ENCODE results near the gene FXN. TPM values are rescaled to one million over a fixed set of nuclear protein-coding genes. Genes with fewer than 3 reads are reported as not detected.

The FXN gene
- total RNA-seq, 1 experiment from 2014 or later = 24.1 TPM

DNA sequence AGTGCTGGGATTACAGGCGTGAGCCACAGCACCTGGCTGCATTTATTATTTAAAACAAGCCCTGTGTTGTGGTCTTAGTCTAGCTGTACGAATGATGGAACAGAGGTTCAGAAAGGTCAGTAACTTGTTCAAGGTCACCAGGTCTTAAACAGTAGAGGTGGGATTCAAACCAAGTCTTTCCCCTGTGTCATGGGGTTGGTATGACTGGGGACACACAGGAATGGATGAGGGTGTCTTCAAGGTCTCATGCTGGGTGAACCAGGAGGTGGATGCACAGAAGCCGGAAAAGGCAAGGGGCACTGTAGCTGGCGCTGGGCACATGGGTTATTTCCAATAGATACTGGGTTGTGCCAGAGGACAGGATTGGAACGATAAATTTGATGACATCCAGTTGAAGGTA lies 106.3 kb downstream of the FXN start (continued):
- TF ChIP-seq REST (IDR thresholded peaks at IDR 0.05; ENCODE audit: low read depth) (no peak), ATF3 (IDR thresholded peaks at IDR 0.05) (no peak), SIN3A (IDR thresholded peaks at IDR 0.05; ENCODE audit: low read depth) (no peak), POLR2A (IDR thresholded peaks at IDR 0.05; ENCODE audit: borderline replicate concordance, extremely low read depth, insufficient read depth, insufficient read length) (no peak), RAD21 (IDR thresholded peaks at IDR 0.05; ENCODE audit: low read depth) (no peak), SP1 (IDR thresholded peaks at IDR 0.05; ENCODE audit: low read depth) (no peak)
- TF ChIP-seq, protein P1, sequence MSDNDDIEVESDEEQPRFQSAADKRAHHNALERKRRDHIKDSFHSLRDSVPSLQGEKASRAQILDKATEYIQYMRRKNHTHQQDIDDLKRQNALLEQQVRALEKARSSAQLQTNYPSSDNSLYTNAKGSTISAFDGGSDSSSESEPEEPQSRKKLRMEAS (IDR thresholded peaks at IDR 0.05) = no peak

DNA sequence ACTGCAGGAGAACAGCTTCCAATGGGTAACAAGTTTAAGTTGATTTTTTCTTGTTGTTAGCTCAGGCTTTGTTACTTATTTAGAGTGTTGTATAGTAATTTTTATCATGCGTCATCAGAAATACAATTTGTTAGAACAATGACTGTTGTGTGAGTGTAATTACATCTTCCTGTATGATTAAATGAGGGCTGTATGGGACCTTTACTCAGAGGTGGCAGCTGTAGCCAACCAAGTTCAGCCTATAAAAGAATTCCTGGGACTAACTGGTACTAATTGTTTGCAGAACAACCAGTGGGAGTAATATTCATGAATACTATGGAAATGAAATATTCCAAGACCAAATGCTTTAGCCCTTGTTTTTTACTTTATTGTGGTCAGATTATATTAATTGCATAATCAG lies 107.7 kb downstream of the FXN start:
- Histone ChIP-seq H3K9me2 (ENCODE audit: insufficient read depth) (no peaks in the 10 kb centered on the region), H3K9me3 (ENCODE audit: control insufficient read depth in 1 of 2, insufficient read depth in 1 of 2, low read depth in 1 of 2, low read length in 2 of 2) (no peaks in the 10 kb centered on the region), H3K36me3 (ENCODE audit: control insufficient read depth in 1 of 2, insufficient read depth in 2 of 2, low read length in 2 of 2) (no peaks in the 10 kb centered on the region), H3K4me2 (ENCODE audit: low read length) (no peak overlapping the region), H3K27ac (ENCODE audit: low read depth, low read length) (no peak overlapping the region), H3K27me3 (ENCODE audit: insufficient read depth, low read length) (no peaks in the 10 kb centered on the region), H3K4me1 (ENCODE audit: control insufficient read depth in 1 of 2, insufficient read depth in 2 of 2, low read length in 2 of 2) (no peaks in the 10 kb centered on the region), H4K20me1 (ENCODE audit: insufficient read depth) (no peaks in the 10 kb centered on the region), H3K9ac (ENCODE audit: low read length) (no peak overlapping the region), H3K4me3 (replicated peaks in 1 of 2; ENCODE audit: low read depth in 1 of 2, low read length in 2 of 2) (no peak overlapping the region), H3K79me2 (ENCODE audit: insufficient read depth, low read length) (peaks cover 5% of the 10 kb centered on the region; the same call in 1 of the 2 replicates), H2AFZ (ENCODE audit: low read depth, low read length, poor library complexity, severe bottlenecking) (no peak overlapping the region)
- no peak for DNase-seq (ENCODE audit: low read depth, low spot score)
- TF ChIP-seq YY1 (IDR thresholded peaks at IDR 0.05; ENCODE audit: extremely low read depth, insufficient replicate concordance, low read depth, low read length) = no peak
- no peak for TF ChIP-seq SP1 (IDR thresholded peaks at IDR 0.05; ENCODE audit: low read depth)
- TF ChIP-seq ATF3 (IDR thresholded peaks at IDR 0.05) = no peak
- BruUV-seq (replicated peaks) = no TSS peak
- ChIA-PET POLR2A (interaction anchor here (1.4 kb wide), 1 partner anchor 38 kb away, joined by 3 read pairs; no protein-coding TSS in a partner anchor), RAD21 (ENCODE audit: low non-redundant PET in 1 of 2, low total read pairs in 2 of 2, uncharacterized antibody in 2 of 2, unreplicated experiment in 2 of 2) (no interaction called here), CTCF (no interaction called here)
- intact Hi-C loops (cut with micrococcal nuclease) = no loop called here
- ATAC-seq = no peak

Data from HCT116 (cell line).